Astrocyte (in vitro differentiated cells and primary cell): Measurements from ENCODE around the gene EPS15. TPM values are rescaled to one million over a fixed set of nuclear protein-coding genes. Genes with fewer than 3 reads are reported as not detected.
"Not testable (repeated sequence)": the region's sequence is repeated elsewhere in the genome, so short reads cannot be mapped to it uniquely, and the experiment has no call there.

Source experiments
- DNase-seq: peaks from one replicate; pipeline ENCODE4 v3.0.0-alpha.2; 2010; ENCODE audit warnings: low read depth
- FAIRE-seq: peaks from 2 replicates; lab custom pipeline; 2011; peaks lifted over from hg19 to GRCh38; lab: Jason Lieb, UNC
- H2AFZ ChIP-seq: 2 replicates; pipeline ENCODE4 v1.6.0; 2012; ENCODE audit warnings: low read depth, low read length, inconsistent platforms
- H3K27ac ChIP-seq: 2 replicates; pipeline ENCODE4 v1.5.1; 2011; ENCODE audit warnings: low read depth, low read length, inconsistent platforms
- H3K27me3 ChIP-seq: 2 replicates; pipeline ENCODE4 v1.6.0; 2011; ENCODE audit warnings: low read length, inconsistent platforms; ENCODE audit not compliant: insufficient read depth
- H3K36me3 ChIP-seq: 2 replicates; pipeline ENCODE4 v1.5.1; 2011; ENCODE audit warnings: low read length, inconsistent platforms; ENCODE audit not compliant: insufficient read depth
- H3K4me1 ChIP-seq: 2 replicates; pipeline ENCODE4 v1.5.1; 2011; ENCODE audit warnings: low read length, inconsistent platforms; ENCODE audit not compliant: insufficient read depth
- H3K4me2 ChIP-seq: 2 replicates; pipeline ENCODE4 v1.6.0; 2012; ENCODE audit warnings: low read length, inconsistent platforms
- H3K4me3 ChIP-seq: 2 replicates; pipeline ENCODE4 v1.5.1; 2011; ENCODE audit warnings: low read depth, mild to moderate bottlenecking, low read length, inconsistent platforms; ENCODE audit not compliant: insufficient read depth
- H3K79me2 ChIP-seq: 2 replicates; pipeline ENCODE4 v1.6.0; 2012; ENCODE audit warnings: mild to moderate bottlenecking, low read length, inconsistent platforms; ENCODE audit not compliant: insufficient read depth
- H3K9ac ChIP-seq: 2 replicates; pipeline ENCODE4 v1.6.0; 2012; ENCODE audit warnings: mild to moderate bottlenecking, low read length, inconsistent platforms
- H3K9me3 ChIP-seq: 2 replicates; pipeline ENCODE4 v1.5.1; 2012; ENCODE audit warnings: low read depth, mild to moderate bottlenecking, low read length, inconsistent platforms; ENCODE audit not compliant: insufficient read depth
- H4K20me1 ChIP-seq: 2 replicates; pipeline ENCODE4 v1.6.0; 2012; ENCODE audit warnings: low read length, inconsistent platforms; ENCODE audit not compliant: insufficient read depth
- H3K27ac Mint-ChIP-seq: one replicate; pipeline ENCODE4 v1.8.0; 2021; ENCODE audit warnings: mild to moderate bottlenecking, mixed read lengths; ENCODE audit not compliant: unreplicated experiment
- H3K27me3 Mint-ChIP-seq: one replicate; pipeline ENCODE4 v1.8.0; 2021; ENCODE audit warnings: low read depth, mixed read lengths; ENCODE audit not compliant: unreplicated experiment
- H3K36me3 Mint-ChIP-seq: one replicate; pipeline ENCODE4 v1.8.0; 2021; ENCODE audit warnings: low read depth, mixed read lengths; ENCODE audit not compliant: unreplicated experiment
- H3K4me1 Mint-ChIP-seq: one replicate; pipeline ENCODE4 v1.8.0; 2021; ENCODE audit warnings: low read depth, mixed read lengths; ENCODE audit not compliant: unreplicated experiment
- H3K4me3 Mint-ChIP-seq: one replicate; pipeline ENCODE4 v1.8.0; 2021; ENCODE audit warnings: mild to moderate bottlenecking, moderate library complexity, mixed read lengths; ENCODE audit not compliant: unreplicated experiment
- H3K9me3 Mint-ChIP-seq: one replicate; pipeline ENCODE4 v1.8.0; 2021; ENCODE audit warnings: mild to moderate bottlenecking, mixed read lengths; ENCODE audit not compliant: unreplicated experiment
- CTCF ChIP-seq: IDR thresholded peaks from 2 replicates; pipeline ENCODE4 v1.5.1; 2011; ENCODE audit warnings: low read depth, mild to moderate bottlenecking, inconsistent platforms, low read length, moderate library complexity; ENCODE audit not compliant: insufficient read depth
- EZH2 ChIP-seq: IDR thresholded peaks from 2 replicates; pipeline ENCODE4 v1.6.1; 2012; ENCODE audit warnings: mild to moderate bottlenecking, low read length, inconsistent platforms; ENCODE audit not compliant: insufficient read depth
- total RNA-seq: library from RNA; stranded (reverse); gene quantifications from 2 replicates; pipeline ENCODE4 v1.2.1, GENCODE V29; 2021

Gene EPS15
- total RNA-seq, 1 donor from 2014 or later: 70.6 TPM

GRCh38 chr1:51464828-51465227 is 54.2 kb downstream of the EPS15 start:
- no peaks in the 10 kb centered on the region for H4K20me1 ChIP-seq
- H3K36me3 Mint-ChIP-seq: peaks cover 5% of the 10 kb centered on the region
- no peak overlapping the region for H3K4me2 ChIP-seq
- FAIRE-seq: no peak
- peaks cover 2% of the 10 kb centered on the region for H3K36me3 ChIP-seq
- no peak overlapping the region for H3K4me3 ChIP-seq
- H3K4me1 Mint-ChIP-seq: no peaks in the 10 kb centered on the region
- H2AFZ ChIP-seq: no peak overlapping the region
- H3K9me3 ChIP-seq: no peaks in the 10 kb centered on the region
- no peak overlapping the region for H3K9ac ChIP-seq
- no peak overlapping the region for H3K4me3 Mint-ChIP-seq
- H3K27ac ChIP-seq: no peak overlapping the region
- no peaks in the 10 kb centered on the region for H3K79me2 ChIP-seq
- no peaks in the 10 kb centered on the region for H3K27me3 ChIP-seq
- H3K27ac Mint-ChIP-seq: no peak overlapping the region
- no peak for DNase-seq
- no peaks in the 10 kb centered on the region for H3K27me3 Mint-ChIP-seq
- no peak for TF ChIP-seq CTCF
- no peak for TF ChIP-seq EZH2
- no peaks in the 10 kb centered on the region for H3K4me1 ChIP-seq
- no peaks in the 10 kb centered on the region for H3K9me3 Mint-ChIP-seq

- H4K20me1 ChIP-seq: no peaks in the 10 kb centered on the region
- TF ChIP-seq EZH2 (no peak), CTCF (no peak)
- no peak overlapping the region for H3K4me2 ChIP-seq
- Mint-ChIP-seq H3K4me3 (no peak overlapping the region), H3K27ac (no peak overlapping the region), H3K36me3 (peaks cover 6% of the 10 kb centered on the region), H3K27me3 (no peaks in the 10 kb centered on the region), H3K4me1 (no peaks in the 10 kb centered on the region), H3K9me3 (no peaks in the 10 kb centered on the region)
- no peaks in the 10 kb centered on the region for H3K9me3 ChIP-seq
- no peak overlapping the region for H3K9ac ChIP-seq
- no peak overlapping the region for H3K4me3 ChIP-seq
- no peaks in the 10 kb centered on the region for H3K27me3 ChIP-seq
- no peak overlapping the region for H2AFZ ChIP-seq
- H3K27ac ChIP-seq: no peak overlapping the region
- DNase-seq (no peak), FAIRE-seq (no peak)
- H3K79me2 ChIP-seq: no peaks in the 10 kb centered on the region
- H3K4me1 ChIP-seq: no peaks in the 10 kb centered on the region
- peaks cover 2% of the 10 kb centered on the region for H3K36me3 ChIP-seq
These were observed 55.5 kb downstream of the EPS15 start for GRCh38 chr1:51463561-51463960.

- not testable (repeated sequence) for H3K27ac Mint-ChIP-seq, FAIRE-seq, DNase-seq, H3K27ac ChIP-seq, H3K36me3 ChIP-seq, H3K9ac ChIP-seq, H3K4me3 ChIP-seq, H3K27me3 Mint-ChIP-seq, H3K4me1 Mint-ChIP-seq, H3K4me1 ChIP-seq, H3K9me3 Mint-ChIP-seq, H3K36me3 Mint-ChIP-seq, H2AFZ ChIP-seq, H3K9me3 ChIP-seq, H4K20me1 ChIP-seq, H3K4me3 Mint-ChIP-seq, H3K27me3 ChIP-seq, H3K4me2 ChIP-seq, H3K79me2 ChIP-seq
These were observed 56.8 kb downstream of the EPS15 start for GRCh38 chr1:51462289-51462688.
